H1 (cell line): Measurements from ENCODE around the gene FOXO6. TPM values are rescaled to one million over a fixed set of nuclear protein-coding genes. Genes with fewer than 3 reads are reported as not detected.

Source experiments
- CHD2 ChIP-seq: IDR thresholded peaks from 2 replicates; pipeline ENCODE4 v1.6.1; 2012; ENCODE audit warnings: low read length, improper control_type of control experiment
- CHD7 ChIP-seq: fragments of 300-600 bp; sonication (generic); IDR thresholded peaks from 2 replicates; pipeline ENCODE4 v1.7.1; 2012; ENCODE audit warnings: low read length, moderate library complexity, mild to moderate bottlenecking, inconsistent platforms; ENCODE audit not compliant: insufficient replicate concordance
- EZH2 ChIP-seq: fragments of 200-600 bp; sonication (generic); IDR thresholded peaks from 2 replicates; pipeline ENCODE4 v1.7.1; 2012; ENCODE audit warnings: low read depth, mild to moderate bottlenecking, moderate library complexity, low read length, inconsistent platforms; ENCODE audit not compliant: severe bottlenecking
- FOSL1 ChIP-seq: IDR thresholded peaks from 2 replicates; pipeline ENCODE4 v1.6.1; 2011; ENCODE audit warnings: mild to moderate bottlenecking, low read depth, low read length, moderate library complexity; ENCODE audit not compliant: insufficient read depth
- POLR2AphosphoS5 ChIP-seq: IDR thresholded peaks from 2 replicates; pipeline ENCODE4 v1.6.1; 2011; ENCODE audit warnings: low read depth, low read length
- SP1 ChIP-seq: IDR thresholded peaks from 2 replicates; pipeline ENCODE4 v1.6.1; 2011; ENCODE audit warnings: low read depth, low read length
- TAF7 ChIP-seq: optimal IDR thresholded peaks from 2 replicates; pipeline ENCODE3; 2011; ENCODE audit warnings: low read depth, mild to moderate bottlenecking, inconsistent platforms, low read length, moderate library complexity, borderline replicate concordance
- ZNF274 ChIP-seq: IDR thresholded peaks from 2 replicates; pipeline ENCODE4 v1.7.0; 2012; ENCODE audit warnings: low read length, borderline replicate concordance; ENCODE audit errors: extremely low read depth
- polyA plus RNA-seq, 7 experiments: library from polyadenylated mRNA; depleted of rRNA in 3 of 7; stranded (reverse) in 5 of 7; unstranded in 2 of 7; fragments of >200 nt in 5 of 7; fragments of 200-250 nt in 2 of 7; gene quantifications; 1 replicate in 5 of 7; 2 replicates in 1 of 7; 4 replicates in 1 of 7; pipeline versions ENCODE4 v1.2.1 to v1.2.3, GENCODE V29; 2011 to 2013; ENCODE audit warnings: missing spikeins in 2 of 7, mixed read lengths in 2 of 7
- total RNA-seq: library from RNA; stranded (reverse); fragmentation: NEBNext Ultra II Directional; extraction: Animal tissue kit (Norgen Biotek cat#: 25700); gene quantifications from 2 replicates; pipeline ENCODE4 v1.2.1, GENCODE V29; 2021

Gene FOXO6
- total and polyA plus RNA-seq, 2 of the 8 experiments (the other 6 are each of a cell fraction or from before 2014, with no cell fraction given) = 0.59 to 3.0 TPM

GRCh38 chr1:41371630-41372599, 10.7 kb downstream of the FOXO6 start (continued):
- TF ChIP-seq CHD7 = no peak
- TF ChIP-seq EZH2 = no peak
- TF ChIP-seq CHD2 = peak; percentile 64
- TF ChIP-seq SP1 = peak; percentile 79; the same call in 1 of the 2 replicates
- TF ChIP-seq TAF7 = no peak
- TF ChIP-seq POLR2AphosphoS5 = no peak
- no peak for TF ChIP-seq FOSL1
- TF ChIP-seq ZNF274 = no peak
